HUES64 (cell line): ENCODE data around the gene BCL2.

Source experiments
- H3K27ac ChIP-seq: 2 replicates; pipeline ENCODE4 v1.7.0; 2013; ENCODE audit warnings: low read depth, low read length, inconsistent platforms
- H3K27me3 ChIP-seq: 2 replicates; pipeline ENCODE4 v1.6.1; 2013; ENCODE audit warnings: mild to moderate bottlenecking, low read length; ENCODE audit not compliant: insufficient read depth
- H3K36me3 ChIP-seq: 2 replicates; pipeline ENCODE4 v1.6.1; 2013; ENCODE audit warnings: mild to moderate bottlenecking, low read length; ENCODE audit not compliant: insufficient read depth
- H3K4me1 ChIP-seq: 2 replicates; pipeline ENCODE4 v1.6.1; 2013; ENCODE audit warnings: mild to moderate bottlenecking, low read length, moderate library complexity; ENCODE audit not compliant: insufficient read depth
- H3K4me3 ChIP-seq: 2 replicates; pipeline ENCODE4 v1.5.1; 2013; ENCODE audit warnings: mild to moderate bottlenecking, low read length, moderate library complexity
- H3K9ac ChIP-seq: 2 replicates; pipeline ENCODE4 v1.6.1; 2013; ENCODE audit warnings: mild to moderate bottlenecking, low read depth, low read length
- H3K9me3 ChIP-seq: 2 replicates; pipeline ENCODE4 v1.6.1; 2013; ENCODE audit warnings: low read depth, low read length; ENCODE audit not compliant: insufficient read depth
- WGBS: fragments of 150-250, 120-280 bp; methylation state at CpG from one replicate; pipeline ENCODE4 v1.1.7; 2013; ENCODE audit warnings: missing lambda C conversion rate; 5-methylcytosine and 5-hydroxymethylcytosine counted together

The BCL2 gene

DNA sequence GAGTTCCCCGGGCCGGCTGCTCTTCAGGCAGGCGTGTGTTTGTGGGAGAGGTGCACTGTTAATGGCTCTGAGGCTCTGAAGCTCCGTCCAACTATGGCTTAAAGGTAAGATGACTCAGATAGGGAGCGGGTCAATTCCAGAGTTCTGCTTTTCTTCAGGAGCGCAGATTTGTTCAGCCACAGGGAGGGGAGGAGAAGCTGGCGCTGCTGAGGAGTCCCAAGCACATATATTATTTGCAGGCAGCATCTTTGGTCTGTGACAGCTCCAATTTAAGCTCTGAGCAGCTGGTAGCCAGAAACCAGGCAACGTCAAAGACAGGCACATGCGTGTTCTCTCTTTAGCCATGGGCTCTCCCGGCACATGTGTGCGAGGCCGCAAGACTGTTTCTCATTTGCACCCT, 229.2 kb downstream of the BCL2 start:
- H3K27ac ChIP-seq: no peak overlapping the region
- no peaks in the 10 kb centered on the region for H3K36me3 ChIP-seq
- no peak overlapping the region for H3K4me3 ChIP-seq
- no peaks in the 10 kb centered on the region; the same call in 1 of the 2 replicates for H3K4me1 ChIP-seq
- no peaks in the 10 kb centered on the region for H3K27me3 ChIP-seq
- no peak overlapping the region for H3K9ac ChIP-seq
- no peaks in the 10 kb centered on the region for H3K9me3 ChIP-seq
- 94% methylated on average over 12 of the region's 12 CpGs for WGBS

DNA sequence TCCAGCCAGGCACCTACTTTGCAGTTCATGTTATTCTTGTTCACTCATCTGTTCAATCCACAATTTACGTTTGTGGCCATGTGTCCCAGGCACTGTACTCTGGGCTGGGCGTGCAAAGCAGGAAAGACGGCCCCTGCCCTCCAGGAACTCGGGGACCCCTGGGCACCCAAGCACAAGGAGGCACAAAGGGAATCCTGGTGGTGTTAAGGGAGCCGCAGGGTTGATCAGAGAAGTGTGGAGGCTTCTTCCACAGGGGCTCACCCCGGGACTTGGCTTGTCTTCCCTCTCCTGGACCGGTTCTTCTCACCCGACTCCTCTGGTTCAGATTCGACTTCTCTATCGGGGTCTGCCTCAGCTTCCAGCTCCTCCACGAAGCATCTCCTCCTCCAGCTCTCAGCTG, 230.5 kb downstream of the BCL2 start:
- no peaks in the 10 kb centered on the region for H3K9me3 ChIP-seq
- WGBS: 96% methylated on average over 11 of the region's 11 CpGs
- H3K27ac ChIP-seq: no peak overlapping the region
- H3K9ac ChIP-seq: no peak overlapping the region
- no peak overlapping the region for H3K4me3 ChIP-seq
- no peaks in the 10 kb centered on the region for H3K36me3 ChIP-seq
- H3K27me3 ChIP-seq: no peaks in the 10 kb centered on the region
- no peaks in the 10 kb centered on the region; the same call in 1 of the 2 replicates for H3K4me1 ChIP-seq

DNA sequence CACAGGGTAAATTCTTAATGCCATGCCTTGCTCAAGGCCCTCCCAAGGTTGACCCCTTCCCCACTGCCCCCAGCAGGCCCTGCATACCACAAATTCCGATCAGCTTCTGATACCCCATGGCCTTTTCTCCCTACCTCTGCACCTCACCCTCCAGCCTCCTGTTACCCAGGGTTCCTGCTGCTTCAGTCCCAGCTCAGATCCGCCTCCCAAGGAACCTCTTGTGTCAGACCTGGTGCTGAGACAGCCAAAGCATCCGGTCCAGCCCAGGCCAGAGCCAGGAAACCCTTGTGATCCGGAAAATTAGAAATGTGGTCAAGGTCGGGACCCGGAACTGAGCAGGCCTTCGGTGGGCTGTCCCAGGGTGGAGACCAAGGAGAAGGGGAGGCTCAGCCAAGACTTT, 231.3 kb downstream of the BCL2 start:
- H3K9me3 ChIP-seq: no peaks in the 10 kb centered on the region

DNA sequence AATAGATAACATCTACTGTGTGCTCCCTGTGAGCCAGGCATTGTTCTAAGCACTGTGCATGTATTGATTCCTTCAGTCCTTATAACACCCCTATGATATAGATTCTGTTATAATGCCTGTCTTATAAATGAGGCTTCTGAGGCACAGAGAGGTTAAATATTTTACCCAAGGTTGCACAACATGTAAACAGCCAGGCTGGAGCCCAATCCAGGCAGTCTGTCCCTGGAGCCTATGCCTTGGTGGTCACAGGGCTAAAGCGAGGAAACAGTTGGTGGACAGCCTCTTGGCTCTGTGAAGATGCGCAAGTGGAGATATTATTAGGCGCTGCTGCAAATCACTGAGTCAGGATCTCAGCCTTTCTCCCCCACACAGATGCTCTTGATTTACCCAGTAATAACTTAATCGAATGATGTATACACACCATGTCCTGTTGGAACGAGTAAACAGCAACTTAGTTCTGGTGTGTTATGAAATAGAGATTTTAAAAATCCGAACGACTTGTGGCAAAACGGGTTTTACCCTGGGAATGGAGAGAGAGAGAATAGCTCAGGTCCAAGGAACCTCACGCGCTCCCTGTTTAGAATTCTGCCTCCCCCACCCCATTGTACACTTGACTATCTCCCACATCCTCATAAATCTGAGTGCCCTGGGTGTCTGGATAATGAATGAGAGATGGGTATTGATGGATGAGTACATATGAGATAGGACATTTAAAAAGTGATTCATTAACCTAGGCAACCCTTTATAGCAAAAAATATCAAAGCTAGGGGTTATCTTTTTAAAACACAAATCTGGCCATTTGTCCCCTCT, 231.9 kb downstream of the BCL2 start:
- Histone ChIP-seq H3K27ac (no peak overlapping the region), H3K27me3 (no peaks in the 10 kb centered on the region), H3K9ac (no peak overlapping the region), H3K4me3 (no peak overlapping the region), H3K9me3 (no peaks in the 10 kb centered on the region), H3K4me1 (no peaks in the 10 kb centered on the region; the same call in 1 of the 2 replicates), H3K36me3 (no peaks in the 10 kb centered on the region)
- WGBS: 90% methylated on average over 8 of the region's 10 CpGs

More for the DNA sequence above, 231.3 kb downstream of the BCL2 start:
- no peaks in the 10 kb centered on the region for H3K27me3 ChIP-seq
- H3K4me3 ChIP-seq: no peak overlapping the region
- H3K36me3 ChIP-seq: no peaks in the 10 kb centered on the region
- no peak overlapping the region for H3K9ac ChIP-seq
- H3K27ac ChIP-seq: no peak overlapping the region
- WGBS: 84% methylated on average over 7 of the region's 7 CpGs
- H3K4me1 ChIP-seq: no peaks in the 10 kb centered on the region; the same call in 1 of the 2 replicates

DNA sequence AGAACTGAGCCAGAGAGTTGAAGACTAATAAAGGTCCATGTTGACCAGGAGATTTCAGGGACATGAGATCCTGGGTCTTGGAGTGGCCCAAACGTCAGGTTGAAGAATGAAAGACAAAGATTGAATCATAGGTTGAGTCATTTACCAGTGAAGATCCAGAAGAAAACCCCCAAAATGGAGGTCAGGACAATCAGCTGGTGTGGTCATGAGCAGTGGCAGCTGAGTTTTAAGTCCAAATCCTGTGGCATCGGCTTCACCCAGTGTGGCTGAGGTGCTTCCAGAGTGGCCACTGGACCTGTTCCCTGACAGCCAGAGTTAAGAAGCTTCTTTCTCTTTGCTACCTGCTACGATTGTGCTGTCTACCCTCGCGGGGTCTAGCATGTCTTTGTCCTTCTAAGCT, 234.0 kb downstream of the BCL2 start:
- no peaks in the 10 kb centered on the region for H3K27me3 ChIP-seq
- no peaks in the 10 kb centered on the region; the same call in 1 of the 2 replicates for H3K4me1 ChIP-seq
- H3K4me3 ChIP-seq: no peak overlapping the region
- 92% methylated on average over 5 of the region's 5 CpGs for WGBS
- no peak overlapping the region for H3K9ac ChIP-seq
- no peaks in the 10 kb centered on the region for H3K9me3 ChIP-seq
- no peak overlapping the region for H3K27ac ChIP-seq
- H3K36me3 ChIP-seq: no peaks in the 10 kb centered on the region

DNA sequence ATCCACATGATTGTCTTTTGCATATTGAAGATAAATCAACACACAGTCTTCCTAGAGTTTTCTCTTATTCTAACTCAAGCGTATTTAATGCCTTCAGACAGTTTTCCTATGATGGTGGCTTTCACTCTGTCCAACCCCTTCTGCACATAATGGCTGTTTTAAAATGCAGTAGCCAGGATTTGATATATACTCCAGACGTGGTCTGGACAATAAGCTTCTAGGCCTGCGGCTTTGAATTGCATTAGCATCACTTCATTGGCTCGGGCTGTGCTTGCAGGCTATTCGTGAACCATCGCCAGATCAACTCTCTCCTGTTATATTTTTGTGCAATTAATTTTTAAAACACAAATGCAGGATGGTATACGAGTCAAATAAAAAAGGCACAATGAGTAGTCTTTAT, 235.3 kb downstream of the BCL2 start:
- no peaks in the 10 kb centered on the region for H3K36me3 ChIP-seq
- H3K9me3 ChIP-seq: peaks cover 4% of the 10 kb centered on the region; the same call in 1 of the 2 replicates
- WGBS: 96% methylated on average over 6 of the region's 7 CpGs
- H3K4me1 ChIP-seq: no peaks in the 10 kb centered on the region; the same call in 1 of the 2 replicates
- H3K9ac ChIP-seq: no peak overlapping the region
- H3K4me3 ChIP-seq: no peak overlapping the region
- no peak overlapping the region for H3K27ac ChIP-seq
- no peaks in the 10 kb centered on the region for H3K27me3 ChIP-seq

DNA sequence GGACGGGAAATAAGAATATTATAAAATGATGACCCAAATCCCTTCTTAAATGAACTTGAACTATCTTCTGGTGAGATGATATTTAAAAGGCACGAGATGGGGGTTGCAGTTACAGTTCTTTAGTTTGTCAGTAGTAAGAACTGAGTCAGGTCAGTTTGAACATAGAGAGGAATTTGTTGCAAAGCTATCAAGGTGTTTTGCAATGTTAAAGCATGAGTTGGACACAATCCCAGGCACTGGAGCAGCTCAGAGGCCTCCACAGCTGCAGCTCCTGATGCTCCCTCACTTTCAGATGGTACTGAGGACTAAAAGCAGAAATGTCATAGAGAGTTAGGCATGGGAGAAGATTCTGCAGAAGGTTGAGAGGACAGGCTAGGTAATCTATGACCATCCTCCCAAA, 236.0 kb downstream of the BCL2 start:
- Histone ChIP-seq H3K27ac (no peak overlapping the region), H3K36me3 (no peaks in the 10 kb centered on the region), H3K4me1 (no peaks in the 10 kb centered on the region; the same call in 1 of the 2 replicates), H3K4me3 (no peak overlapping the region), H3K27me3 (no peaks in the 10 kb centered on the region), H3K9ac (no peak overlapping the region), H3K9me3 (peaks cover 4% of the 10 kb centered on the region; the same call in 1 of the 2 replicates)
- 93% methylated on average over 2 of the region's 2 CpGs for WGBS

DNA sequence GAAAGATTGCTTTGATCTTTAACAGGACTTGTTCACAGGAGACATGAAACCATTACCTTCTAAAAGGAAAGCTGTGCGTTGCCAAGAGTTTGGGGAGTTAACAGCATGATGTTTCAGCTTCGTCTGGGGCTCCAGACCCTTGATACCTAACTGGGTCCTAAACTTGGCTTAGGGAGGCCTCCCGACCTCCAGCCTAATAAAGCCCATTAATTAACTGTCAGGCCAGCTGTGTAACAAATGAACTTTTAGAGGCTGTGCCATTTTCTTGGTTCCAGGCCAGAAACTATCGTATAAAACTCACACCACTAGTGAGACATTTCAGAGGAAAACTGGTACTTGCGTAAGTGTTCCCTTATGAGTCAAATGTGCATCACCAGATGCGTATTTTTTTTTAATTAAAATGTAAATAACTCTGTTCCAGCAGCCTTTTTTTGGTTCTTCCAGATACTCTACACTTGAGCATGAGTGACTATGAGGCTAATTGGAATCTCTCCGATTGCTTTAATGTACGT, 236.5 kb downstream of the BCL2 start:
- Histone ChIP-seq H3K27me3 (no peaks in the 10 kb centered on the region), H3K4me3 (no peak overlapping the region), H3K9ac (no peak overlapping the region), H3K36me3 (no peaks in the 10 kb centered on the region), H3K9me3 (peaks cover 4% of the 10 kb centered on the region; the same call in 1 of the 2 replicates), H3K4me1 (no peaks in the 10 kb centered on the region; the same call in 1 of the 2 replicates), H3K27ac (no peak overlapping the region)
- 92% methylated on average over 8 of the region's 8 CpGs for WGBS

DNA sequence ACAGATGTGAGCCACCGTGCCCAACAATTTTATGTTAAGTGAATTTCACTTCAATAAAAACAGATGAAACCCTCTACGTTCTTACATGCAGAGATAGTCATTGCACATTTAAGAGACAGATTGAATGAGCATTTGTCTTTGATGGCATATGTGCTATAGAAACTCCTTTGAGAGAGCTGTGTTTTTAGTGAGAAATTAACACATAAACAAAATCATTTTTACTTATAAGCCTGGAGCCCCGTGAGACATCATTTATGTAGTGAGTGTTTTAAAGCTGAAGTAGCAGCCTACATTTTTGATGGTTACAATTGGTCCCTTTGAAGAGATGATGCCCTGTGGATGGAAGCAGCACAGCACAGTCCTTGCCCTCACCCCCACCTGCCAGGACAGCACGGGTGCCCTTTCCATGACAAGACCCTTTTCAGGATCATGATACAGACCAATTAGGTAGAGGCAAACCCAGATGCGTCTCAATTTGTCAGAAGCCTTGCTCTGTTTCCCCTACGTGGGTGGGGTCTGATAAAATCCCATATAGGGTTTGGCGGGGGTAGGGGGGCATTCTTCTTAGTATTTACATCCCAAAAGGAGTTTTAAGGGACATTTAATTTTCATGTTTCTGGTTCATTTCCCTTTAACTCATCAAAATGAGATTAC, 237.1 kb downstream of the BCL2 start:
- no peak overlapping the region for H3K4me3 ChIP-seq
- 83% methylated on average over 5 of the region's 7 CpGs for WGBS
- H3K27me3 ChIP-seq: no peaks in the 10 kb centered on the region
- no peak overlapping the region for H3K27ac ChIP-seq
- H3K9ac ChIP-seq: no peak overlapping the region
- H3K9me3 ChIP-seq: peaks cover 4% of the 10 kb centered on the region; the same call in 1 of the 2 replicates
- H3K4me1 ChIP-seq: no peaks in the 10 kb centered on the region; the same call in 1 of the 2 replicates
- no peaks in the 10 kb centered on the region for H3K36me3 ChIP-seq

DNA sequence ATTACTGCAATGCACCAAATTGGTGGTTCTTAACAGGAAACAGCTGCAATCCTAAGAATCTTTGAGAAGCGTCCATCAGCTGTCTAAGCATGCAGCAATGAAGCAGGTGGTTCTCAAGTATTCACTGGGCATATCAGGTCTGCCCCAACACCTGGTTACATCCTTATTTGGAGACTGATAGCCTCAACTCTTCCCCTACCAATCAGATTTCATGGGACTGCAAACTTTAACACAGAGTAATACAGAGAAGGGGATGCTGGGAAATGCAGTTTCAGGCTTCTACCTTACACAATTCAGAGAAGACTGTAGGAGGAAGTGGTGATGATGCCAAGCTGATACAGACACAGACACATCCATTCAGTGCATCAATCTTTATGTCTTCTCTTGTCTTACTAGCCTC, 240.5 kb downstream of the BCL2 start:
- Histone ChIP-seq H3K4me3 (no peak overlapping the region), H3K36me3 (no peaks in the 10 kb centered on the region), H3K27me3 (no peaks in the 10 kb centered on the region), H3K9me3 (peaks cover 4% of the 10 kb centered on the region; the same call in 1 of the 2 replicates), H3K4me1 (no peaks in the 10 kb centered on the region), H3K9ac (no peak overlapping the region), H3K27ac (no peak overlapping the region)
- WGBS: 85% methylated on average over 1 of the region's 1 CpG

DNA sequence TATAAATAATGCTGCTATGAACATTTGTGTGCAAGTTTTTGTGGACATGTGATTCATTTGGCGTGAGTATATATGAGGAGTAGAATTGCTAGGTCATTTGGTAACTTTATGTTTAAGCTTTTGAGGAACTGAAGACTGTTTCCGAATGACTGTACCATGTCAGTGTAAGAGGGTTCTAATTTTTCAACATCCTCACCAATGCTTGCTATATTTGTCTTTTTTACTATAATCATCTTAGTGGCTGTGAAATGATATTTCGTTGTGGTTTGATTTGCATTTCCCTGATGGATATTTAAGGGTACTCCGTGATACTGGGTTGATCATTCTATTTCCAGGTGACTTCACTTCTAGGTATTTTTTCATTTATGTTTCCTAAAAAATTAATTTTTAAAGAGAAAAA, 241.1 kb downstream of the BCL2 start:
- Histone ChIP-seq H3K9ac (no peak overlapping the region), H3K4me1 (no peaks in the 10 kb centered on the region), H3K27me3 (no peaks in the 10 kb centered on the region), H3K9me3 (peaks cover 4% of the 10 kb centered on the region; the same call in 1 of the 2 replicates), H3K36me3 (no peaks in the 10 kb centered on the region), H3K27ac (no peak overlapping the region), H3K4me3 (no peak overlapping the region)
- 93% methylated on average over 1 of the region's 4 CpGs for WGBS
